Kidney capillary endothelial cell (primary cell): ENCODE results near the gene CUEDC1.

Source experiments
- DNase-seq: peaks from one replicate; pipeline ENCODE4 v3.0.0-alpha.2; 2018; ENCODE audit warnings: low spot score

Gene CUEDC1

DNA sequence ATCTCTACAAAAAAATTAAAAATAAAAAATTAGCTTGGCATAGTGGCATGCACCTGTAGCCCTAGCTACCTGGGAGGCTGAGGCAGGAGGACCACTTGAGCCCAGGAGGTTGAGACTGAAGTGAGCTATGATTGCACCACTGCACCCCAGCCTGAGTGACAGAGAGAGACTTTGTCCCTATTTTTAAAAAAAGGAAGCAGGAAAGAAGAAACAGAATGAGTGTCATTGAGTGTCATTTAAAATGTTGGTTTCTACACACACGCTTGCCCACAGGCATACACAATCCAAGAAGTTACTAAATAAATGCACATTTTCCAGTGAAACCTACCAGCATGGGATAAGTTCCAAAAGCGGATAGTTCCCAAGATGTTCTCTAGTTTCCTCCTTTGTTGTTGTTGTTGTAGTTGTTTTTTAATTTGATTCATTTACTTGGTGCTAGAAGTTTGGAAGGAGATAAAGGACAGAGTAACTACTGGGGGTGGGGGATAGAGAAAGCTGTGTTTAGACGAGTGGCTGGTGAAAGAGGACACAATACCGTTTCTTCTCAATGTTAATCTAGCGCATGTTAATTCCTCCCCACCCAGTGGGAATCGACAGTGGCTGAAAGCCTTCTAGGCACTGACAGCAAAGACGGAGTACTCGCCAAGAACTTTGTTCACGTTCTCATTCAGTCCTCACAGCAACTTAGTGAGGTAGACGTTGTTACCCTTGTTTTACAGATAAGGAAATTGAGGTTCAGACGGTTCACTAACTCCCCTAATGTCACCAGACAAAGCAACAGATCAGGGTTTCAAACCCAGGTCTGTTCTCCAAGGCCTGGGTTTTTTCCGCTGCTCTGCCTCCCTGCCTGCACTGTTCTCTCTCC lies 122.7 kb downstream of the CUEDC1 start:
- DNase-seq = no peak

DNA sequence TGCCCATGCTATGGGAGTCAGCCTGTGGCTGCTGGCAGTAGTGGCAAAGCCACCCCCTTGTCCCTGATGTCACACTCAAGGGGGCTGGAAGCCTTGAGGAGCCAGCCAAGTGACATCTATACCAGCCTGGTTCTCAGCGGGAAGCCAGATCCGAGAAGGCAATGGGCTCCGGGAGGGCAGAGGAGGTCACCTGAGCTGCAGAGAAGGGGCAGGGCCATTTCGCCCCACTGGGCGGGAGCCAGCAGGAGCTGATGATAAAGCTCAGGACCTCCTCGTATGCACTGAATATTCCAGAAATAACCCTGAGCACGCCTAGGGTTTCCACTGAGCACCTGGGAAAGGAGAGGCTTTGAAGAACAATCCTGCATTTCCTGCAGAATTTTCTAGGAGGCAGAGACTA lies 124.3 kb downstream of the CUEDC1 start:
- DNase-seq = no peak

GRCh38 chr17:57823469-57824401 lies 131.5 kb downstream of the CUEDC1 start:
- no peak for DNase-seq

GRCh38 chr17:57819867-57820266 lies 135.3 kb downstream of the CUEDC1 start:
- no peak for DNase-seq

DNA sequence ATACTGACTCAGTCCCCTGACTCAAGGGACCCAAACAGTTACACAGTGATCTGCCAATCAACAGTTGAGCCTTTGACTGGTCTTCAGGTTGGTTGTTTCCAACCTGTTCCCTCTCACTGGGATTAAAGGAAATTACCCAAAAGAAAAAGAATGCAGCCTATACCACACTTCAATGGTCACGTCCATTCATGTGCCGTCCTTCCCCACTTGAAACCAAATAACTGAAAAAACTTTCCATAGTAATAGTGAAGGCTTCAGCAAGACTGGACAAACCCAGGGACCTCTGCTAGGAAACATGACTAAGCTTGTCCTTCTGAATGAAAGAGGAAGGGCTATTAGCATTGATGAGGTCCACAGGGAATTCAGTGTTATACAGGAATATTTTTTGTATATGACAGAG lies 135.9 kb downstream of the CUEDC1 start:
- DNase-seq = peak; percentile 5

DNA sequence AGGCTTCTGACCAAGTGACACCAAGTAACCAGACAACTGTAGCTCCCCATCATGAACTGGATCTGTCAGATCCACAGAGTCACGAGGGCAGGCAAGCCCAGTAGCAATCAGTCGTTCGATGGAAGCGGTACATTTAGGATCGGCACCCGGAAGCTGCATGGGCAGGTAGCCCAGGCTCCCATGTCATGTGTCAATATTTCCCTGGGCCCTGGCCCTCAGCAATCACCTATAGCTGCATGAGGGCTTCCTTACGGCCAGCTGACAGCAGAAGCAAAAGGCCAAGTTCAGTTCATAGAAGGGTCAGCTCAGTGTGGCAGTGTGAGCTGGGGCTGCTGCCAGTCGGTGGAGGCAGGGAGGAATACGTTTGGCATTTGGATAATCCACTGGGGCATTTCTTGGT lies 137.1 kb downstream of the CUEDC1 start:
- no peak for DNase-seq

DNA sequence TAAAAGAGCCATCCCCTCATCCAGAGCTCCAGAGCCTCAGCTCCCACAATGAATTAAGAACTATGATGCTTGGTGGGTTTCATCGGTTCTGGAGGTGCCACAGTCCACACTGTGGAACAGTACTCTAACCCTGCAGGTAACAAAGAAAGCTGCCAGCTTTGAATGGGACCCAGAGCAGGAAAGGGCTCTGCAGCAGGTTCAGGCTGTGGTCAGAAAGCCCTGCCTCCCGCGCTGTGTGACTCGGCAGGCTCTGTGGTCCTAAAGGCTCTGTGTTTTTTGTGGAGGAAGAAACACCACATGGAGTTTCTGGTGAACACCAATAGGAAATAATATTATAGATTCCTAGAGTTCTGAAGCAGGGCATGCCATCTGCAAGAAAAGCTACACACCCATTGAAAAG lies 137.9 kb downstream of the CUEDC1 start:
- no peak for DNase-seq

- DNase-seq = no peak
Measured at GRCh38 chr17:57814421-57814820, 140.8 kb downstream of the CUEDC1 start.

GRCh38 chr17:57811638-57812280 lies 143.5 kb downstream of the CUEDC1 start:
- DNase-seq = no peak
